H9 (cell line): ENCODE measurements around the gene TMEM208. TPM values are rescaled to one million over a fixed set of nuclear protein-coding genes. Genes with fewer than 3 reads are reported as not detected.
A peak's percentile ranks its signal among the peaks of the same experiment; 100 is the strongest.

ENCODE experiments used
- DNase-seq: peaks from one replicate; pipeline ENCODE4 v3.0.0-alpha.2; 2017
- H2AFZ ChIP-seq: one replicate; pipeline ENCODE4 v1.6.1; 2013; ENCODE audit warnings: mild to moderate bottlenecking, low read length, control low read depth, moderate library complexity
- H2AK5ac ChIP-seq: 2 replicates; pipeline ENCODE4 v1.6.1; 2013; ENCODE audit warnings: low read length, control low read depth, mixed read lengths; ENCODE audit not compliant: insufficient read length
- H2BK120ac ChIP-seq: one replicate; pipeline ENCODE4 v1.6.1; 2013; ENCODE audit warnings: low read depth, mild to moderate bottlenecking, low read length, control low read depth, inconsistent platforms; ENCODE audit not compliant: poor library complexity, severe bottlenecking
- H2BK12ac ChIP-seq: 2 replicates; pipeline ENCODE4 v1.6.1; 2013; ENCODE audit warnings: low read length, control low read depth, mixed read lengths, low read depth; ENCODE audit not compliant: insufficient read length
- H2BK15ac ChIP-seq: 2 replicates; pipeline ENCODE4 v1.6.1; 2013; ENCODE audit warnings: low read depth, low read length, control low read depth
- H2BK20ac ChIP-seq: one replicate; pipeline ENCODE4 v1.6.1; 2013; ENCODE audit warnings: low read depth, mild to moderate bottlenecking, low read length, control low read depth, inconsistent platforms; ENCODE audit not compliant: poor library complexity, severe bottlenecking
- H2BK5ac ChIP-seq: 2 replicates; pipeline ENCODE4 v1.6.1; 2013; ENCODE audit warnings: low read length, control low read depth, mixed read lengths; ENCODE audit not compliant: insufficient read length
- H3K14ac ChIP-seq: 2 replicates; pipeline ENCODE4 v1.6.1; 2013; ENCODE audit warnings: low read length, control low read depth; ENCODE audit not compliant: insufficient read depth
- H3K18ac ChIP-seq: 2 replicates; pipeline ENCODE4 v1.6.1; 2013; ENCODE audit warnings: low read depth, mild to moderate bottlenecking, mixed read lengths, low read length, control low read depth; ENCODE audit not compliant: insufficient read length
- H3K23ac ChIP-seq: 2 replicates; pipeline ENCODE4 v1.6.1; 2013; ENCODE audit warnings: low read length, control low read depth, mixed read lengths, low read depth; ENCODE audit not compliant: insufficient read length
- H3K23me2 ChIP-seq: 2 replicates; pipeline ENCODE4 v1.6.1; 2013; ENCODE audit warnings: low read depth, mild to moderate bottlenecking, mixed read lengths, low read length, control low read depth; ENCODE audit not compliant: insufficient read length, poor library complexity, severe bottlenecking
- H3K27ac ChIP-seq: 2 replicates; pipeline ENCODE4 v1.5.1; 2013; ENCODE audit warnings: low read length, control low read depth, mixed read lengths, low read depth; ENCODE audit not compliant: insufficient read length
- H3K27me3 ChIP-seq: 2 replicates; pipeline ENCODE4 v1.6.1; 2013; ENCODE audit warnings: low read length, control low read depth, inconsistent platforms; ENCODE audit not compliant: insufficient read depth
- H3K4ac ChIP-seq: 2 replicates; pipeline ENCODE4 v1.6.1; 2013; ENCODE audit warnings: low read depth, mild to moderate bottlenecking, control low read depth, inconsistent platforms, low read length, moderate library complexity
- H3K4me1 ChIP-seq: 2 replicates; pipeline ENCODE4 v1.6.1; 2013; ENCODE audit warnings: low read length, control low read depth, inconsistent platforms; ENCODE audit not compliant: insufficient read depth
- H3K4me2 ChIP-seq: 2 replicates; pipeline ENCODE4 v1.6.1; 2013; ENCODE audit warnings: low read length, control low read depth, mixed read lengths; ENCODE audit not compliant: insufficient read length, insufficient read depth
- H3K56ac ChIP-seq: 2 replicates; pipeline ENCODE4 v1.6.1; 2013; ENCODE audit warnings: low read depth, mild to moderate bottlenecking, mixed read lengths, low read length, control low read depth; ENCODE audit not compliant: insufficient read length
- H3K79me1 ChIP-seq: 2 replicates; pipeline ENCODE4 v1.6.1; 2013; ENCODE audit warnings: low read depth, mild to moderate bottlenecking, moderate library complexity, low read length, control low read depth, inconsistent platforms; ENCODE audit not compliant: insufficient read depth, poor library complexity, severe bottlenecking
- H3K79me2 ChIP-seq: 2 replicates; pipeline ENCODE4 v1.6.1; 2013; ENCODE audit warnings: low read length, control low read depth, inconsistent platforms; ENCODE audit not compliant: insufficient read depth
- H3K9ac ChIP-seq: 2 replicates; pipeline ENCODE4 v1.6.1; 2013; ENCODE audit warnings: low read length, control low read depth, mixed read lengths; ENCODE audit not compliant: insufficient read length; ENCODE audit errors: extremely low read depth
- H3K9me3 ChIP-seq: one replicate; pipeline ENCODE4 v1.6.1; 2013; ENCODE audit warnings: low read depth, low read length, inconsistent platforms; ENCODE audit not compliant: control insufficient read depth
- H3T11ph ChIP-seq: one replicate; pipeline ENCODE4 v1.6.1; 2013; ENCODE audit warnings: mild to moderate bottlenecking, low read length, control low read depth, inconsistent platforms
- H4K20me1 ChIP-seq: one replicate; pipeline ENCODE4 v1.6.1; 2013; ENCODE audit not compliant: control insufficient read depth, insufficient read length, insufficient read depth
- H4K5ac ChIP-seq: 2 replicates; pipeline ENCODE4 v1.6.1; 2013; ENCODE audit warnings: low read depth, mild to moderate bottlenecking, mixed read lengths, low read length, control low read depth; ENCODE audit not compliant: insufficient read length
- H4K8ac ChIP-seq: replicated peaks from 2 replicates; pipeline ENCODE4 v1.6.1; 2013; ENCODE audit warnings: low read length, control low read depth, mixed read lengths, low read depth; ENCODE audit not compliant: insufficient read length
- H4K91ac ChIP-seq: 2 replicates; pipeline ENCODE4 v1.6.1; 2013; ENCODE audit warnings: low read depth, mild to moderate bottlenecking, moderate library complexity, mixed read lengths, low read length, control low read depth; ENCODE audit not compliant: insufficient read length
- H3K27ac Mint-ChIP-seq, 3 experiments: 2 replicates in 2 of 3; 3 replicates in 1 of 3; pipeline ENCODE4 v1.8.0; 2020 to 2021; ENCODE audit warnings: mixed read lengths in 3 of 3, mild to moderate bottlenecking in 1 of 3, moderate library complexity in 1 of 3
- H3K27me3 Mint-ChIP-seq: 2 replicates; pipeline ENCODE4 v1.8.0; 2021; ENCODE audit warnings: low read depth, mild to moderate bottlenecking, moderate library complexity, mixed read lengths
- H3K36me3 Mint-ChIP-seq, 3 experiments: 2 replicates in 2 of 3; 3 replicates in 1 of 3; pipeline ENCODE4 v1.8.0; 2020 to 2021; ENCODE audit warnings: low read depth in 3 of 3, mixed read lengths in 3 of 3; ENCODE audit not compliant: insufficient read depth in 1 of 3
- H3K4me1 Mint-ChIP-seq, 2 experiments: 2 replicates each; pipeline ENCODE4 v1.8.0; 2020; ENCODE audit warnings: mixed read lengths in 2 of 2
- H3K4me3 Mint-ChIP-seq, 2 experiments: 2 replicates in 1 of 2; 3 replicates in 1 of 2; pipeline ENCODE4 v1.8.0; 2020 to 2021; ENCODE audit warnings: mild to moderate bottlenecking in 2 of 2, mixed read lengths in 2 of 2, moderate library complexity in 1 of 2
- H3K9me3 Mint-ChIP-seq, 2 experiments: 2 replicates in 1 of 2; 3 replicates in 1 of 2; pipeline ENCODE4 v1.8.0; 2020; ENCODE audit warnings: mild to moderate bottlenecking in 2 of 2, mixed read lengths in 2 of 2, moderate library complexity in 1 of 2
- WGBS: extraction: QIAGEN DNeasy Blood & Tissue Kit; methylation state at CpG from one replicate; pipeline ENCODE4 v1.1.7; 2013; ENCODE audit warnings: missing lambda C conversion rate, low lambda C conversion rate, mixed read lengths; ENCODE audit not compliant: insufficient read length; ENCODE audit errors: extremely low coverage; 5-methylcytosine and 5-hydroxymethylcytosine counted together
- microRNA-seq: library from miRNA; unstranded; fragments of <30 nt; microRNA quantifications from one replicate; pipeline ENCODE4, GENCODE V29; 2020; ENCODE audit warnings: borderline microRNAs expressed
- total RNA-seq: library from RNA; stranded (reverse); gene quantifications from 2 replicates; pipeline ENCODE4 v1.2.1, GENCODE V29; 2021
- TF ChIP-seq, protein P1 (sequence below): fragments of 200-600 bp; sonication (generic); conservative IDR thresholded peaks from 3 replicates; pipeline ENCODE4 v1.8.0; 2021; ENCODE audit warnings: antibody characterized with exemption, mild to moderate bottlenecking

TMEM208 gene
- total RNA-seq, 1 experiment from 2014 or later: 42.6 TPM

DNA sequence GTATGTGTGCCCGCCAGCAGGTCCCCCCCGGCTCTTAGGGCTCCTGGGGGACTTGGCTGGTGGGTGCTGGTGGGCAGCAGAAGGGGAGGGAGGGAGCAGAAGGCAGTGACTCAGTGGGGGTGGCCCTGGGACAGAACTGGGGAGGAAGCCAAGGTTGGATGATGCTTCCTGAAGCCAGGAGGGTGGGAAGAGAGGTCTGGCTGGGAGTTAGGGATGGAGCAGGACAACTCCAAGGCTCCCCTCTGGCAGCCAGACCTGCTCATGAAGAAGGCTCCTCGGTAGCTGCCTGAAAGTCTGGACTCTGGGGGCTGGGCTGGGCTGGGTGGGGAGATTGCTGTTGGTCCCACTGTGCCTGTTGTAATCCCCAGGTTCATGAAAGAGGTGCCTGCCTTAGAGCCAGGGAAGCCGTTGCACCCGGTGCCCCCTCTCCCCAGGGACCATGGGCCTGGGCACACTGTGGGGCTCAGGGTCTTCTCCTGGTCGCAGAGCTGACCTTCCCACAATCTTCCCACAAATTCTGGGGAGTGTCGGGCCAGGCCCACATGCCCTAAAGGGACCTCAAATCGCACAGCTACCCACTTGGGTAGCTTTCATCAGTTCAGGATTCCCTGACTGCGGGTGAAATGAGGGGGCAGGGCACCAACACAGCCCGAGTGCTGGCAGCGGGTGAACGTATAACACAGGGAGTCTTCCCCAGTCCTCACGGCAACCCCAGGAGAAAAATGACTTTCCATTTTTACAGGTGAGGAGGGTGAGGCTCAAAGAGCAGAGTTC, 51.3 kb downstream of the TMEM208 start:
- Histone ChIP-seq H3T11ph (no peak overlapping the region), H4K5ac (no peak overlapping the region), H3K23ac (no peak overlapping the region), H3K79me2 (no peaks in the 10 kb centered on the region), H2AK5ac (no peak overlapping the region), H4K91ac (no peak overlapping the region), H3K56ac (no peak overlapping the region), H3K4ac (no peak overlapping the region), H2BK120ac (no peak overlapping the region), H2BK5ac (no peak overlapping the region), H2AFZ (no peak overlapping the region), H3K27ac (no peak overlapping the region), H2BK15ac (no peak overlapping the region), H2BK20ac (no peak overlapping the region), H3K4me2 (peak overlapping the region; percentile 41), H3K18ac (no peak overlapping the region), H4K8ac (no peak overlapping the region), H3K14ac (no peak overlapping the region), H3K79me1 (no peaks in the 10 kb centered on the region), H4K20me1 (no peaks in the 10 kb centered on the region), H3K23me2 (peaks cover 6% of the 10 kb centered on the region), H3K9me3 (no peaks in the 10 kb centered on the region), H3K4me1 (no peaks in the 10 kb centered on the region), H3K27me3 (no peaks in the 10 kb centered on the region), H2BK12ac (no peak overlapping the region), H3K9ac (no peak overlapping the region)
- Mint-ChIP-seq H3K9me3 (no peaks in the 10 kb centered on the region), H3K27ac (no peak overlapping the region), H3K27me3 (peaks cover 12% of the 10 kb centered on the region), H3K36me3 (peaks cover 0 to 12% (median 4%) of the 10 kb centered on the region in 3 experiments; a peak in 3 of 7 replicates), H3K4me3 (peak overlapping the region; percentile 70 to 81), H3K4me1 (peaks cover 3% of the 10 kb centered on the region in 2 experiments; a peak in 3 of 4 replicates)
- WGBS: no CpG with 5 or more reads among the region's 13 CpGs
- TF ChIP-seq, protein P1, sequence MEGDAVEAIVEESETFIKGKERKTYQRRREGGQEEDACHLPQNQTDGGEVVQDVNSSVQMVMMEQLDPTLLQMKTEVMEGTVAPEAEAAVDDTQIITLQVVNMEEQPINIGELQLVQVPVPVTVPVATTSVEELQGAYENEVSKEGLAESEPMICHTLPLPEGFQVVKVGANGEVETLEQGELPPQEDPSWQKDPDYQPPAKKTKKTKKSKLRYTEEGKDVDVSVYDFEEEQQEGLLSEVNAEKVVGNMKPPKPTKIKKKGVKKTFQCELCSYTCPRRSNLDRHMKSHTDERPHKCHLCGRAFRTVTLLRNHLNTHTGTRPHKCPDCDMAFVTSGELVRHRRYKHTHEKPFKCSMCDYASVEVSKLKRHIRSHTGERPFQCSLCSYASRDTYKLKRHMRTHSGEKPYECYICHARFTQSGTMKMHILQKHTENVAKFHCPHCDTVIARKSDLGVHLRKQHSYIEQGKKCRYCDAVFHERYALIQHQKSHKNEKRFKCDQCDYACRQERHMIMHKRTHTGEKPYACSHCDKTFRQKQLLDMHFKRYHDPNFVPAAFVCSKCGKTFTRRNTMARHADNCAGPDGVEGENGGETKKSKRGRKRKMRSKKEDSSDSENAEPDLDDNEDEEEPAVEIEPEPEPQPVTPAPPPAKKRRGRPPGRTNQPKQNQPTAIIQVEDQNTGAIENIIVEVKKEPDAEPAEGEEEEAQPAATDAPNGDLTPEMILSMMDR: no peak; the same call in 2 of the 3 replicates
- DNase-seq: no peak

Small RNA genes within 50 kb of the gene (microRNA-seq; reads per million reads assigned to microRNA genes)
- 2.1 reads per million, percentile 21 among the genes with 10 or more reads in this experiment for gene MIR328

Other genes starting within 250 kb of the TMEM208 start
- gene CES4A, start 238.5 kb upstream of the TMEM208 start, total RNA-seq: 1.8 and 1.9 TPM in 2 replicates
- 76.3 and 84.3 TPM in 2 replicates for gene CBFB, start 198.0 kb upstream of the TMEM208 start, total RNA-seq
- gene PHAF1, start 117.2 kb upstream of the TMEM208 start, total RNA-seq: 18.2 and 18.8 TPM in 2 replicates
- 11.2 and 11.4 TPM in 2 replicates for gene B3GNT9, start 76.1 kb upstream of the TMEM208 start, total RNA-seq
- gene TRADD, start 67.2 kb upstream of the TMEM208 start, total RNA-seq: 1.4 and 1.7 TPM in 2 replicates
- gene FBXL8, start 67.2 kb upstream of the TMEM208 start, total RNA-seq: 0.59 and 0.75 TPM in 2 replicates
- 1.2 and 1.5 TPM in 2 replicates for gene HSF4, start 62.4 kb upstream of the TMEM208 start, total RNA-seq
- gene NOL3, start 56.6 kb upstream of the TMEM208 start, total RNA-seq: 5.6 and 5.9 TPM in 2 replicates
- 42.1 and 51.2 TPM in 2 replicates for gene MATCAP1, start 43.2 kb upstream of the TMEM208 start, total RNA-seq
- 3.1 and 3.3 TPM in 2 replicates for gene EXOC3L1, start 37.0 kb upstream of the TMEM208 start, total RNA-seq
- gene E2F4, start 35.0 kb upstream of the TMEM208 start, total RNA-seq: 109 and 116 TPM in 2 replicates
- gene ELMO3, start 28.0 kb upstream of the TMEM208 start, total RNA-seq: 8.6 and 9.1 TPM in 2 replicates
- gene FHOD1, start 20.4 kb downstream of the TMEM208 start, total RNA-seq: 67.0 and 70.7 TPM in 2 replicates
- 7.5 and 9.1 TPM in 2 replicates for gene SLC9A5, start 21.8 kb downstream of the TMEM208 start, total RNA-seq
- gene PLEKHG4, start 52.4 kb downstream of the TMEM208 start, total RNA-seq: 13.2 and 13.9 TPM in 2 replicates
- 0.13 TPM in 1 of 2 replicates, not detected in the other for gene KCTD19, start 99.6 kb downstream of the TMEM208 start, total RNA-seq
- not detected in 2 replicates for gene LRRC36, start 99.7 kb downstream of the TMEM208 start, total RNA-seq
- 0.48 and 0.79 TPM in 2 replicates for gene TPPP3, start 166.4 kb downstream of the TMEM208 start, total RNA-seq
- 3.0 and 3.7 TPM in 2 replicates for gene ZDHHC1, start 189.3 kb downstream of the TMEM208 start, total RNA-seq
- gene HSD11B2, start 204.0 kb downstream of the TMEM208 start, total RNA-seq: 33.5 and 35.1 TPM in 2 replicates